OCI-LY7 (cell line): Measurements from ENCODE around the gene PLXDC2. TPM values are rescaled to one million over a fixed set of nuclear protein-coding genes. Genes with fewer than 3 reads are reported as not detected.

Experiments
- BruUV-seq: library from RNA; stranded (reverse); fragments of 400-500 nt; replicated peaks from 2 replicates; lab custom pipeline; 2021; lab: Mats Ljungman, UMichigan
- CTCF ChIA-PET: fragments of 300-600 bp; sonication (Branson Sonifier 250); formaldehyde crosslinking; loops from one replicate; lab custom pipeline; 2022; ENCODE audit warnings: antibody characterized with exemption; ENCODE audit not compliant: unreplicated experiment; lab: Charles Lee
- POLR2A ChIA-PET: fragments of 300-600 bp; sonication (Branson Sonifier 250); formaldehyde crosslinking; loops from one replicate; lab custom pipeline; 2022; ENCODE audit warnings: antibody characterized with exemption; lab: Charles Lee
- DNase-seq: peaks from one replicate; pipeline ENCODE4 v3.0.0-alpha.2; 2015; ENCODE audit warnings: low spot score
- H2AFZ ChIP-seq: fragments of 200-600 bp; sonication (generic), shearing (Covaris generic); 2 replicates; pipeline ENCODE4 v1.6.1; 2014; ENCODE audit warnings: mild to moderate bottlenecking, antibody characterized with exemption, low read length, moderate library complexity
- H3K27ac ChIP-seq: fragments of 200-600 bp; sonication (generic); 2 replicates; pipeline ENCODE4 v1.5.1; 2014; ENCODE audit warnings: mixed run types, low read depth, mild to moderate bottlenecking, moderate library complexity, low read length, inconsistent platforms; ENCODE audit not compliant: poor library complexity, severe bottlenecking
- H3K36me3 ChIP-seq: fragments of 200-600 bp; sonication (generic); 2 replicates; pipeline ENCODE4 v1.6.1; 2014; ENCODE audit warnings: mild to moderate bottlenecking, antibody characterized with exemption, low read length, moderate library complexity, mixed read lengths; ENCODE audit not compliant: insufficient read depth
- H3K4me1 ChIP-seq: fragments of 200-600 bp; sonication (generic); 2 replicates; pipeline ENCODE4 v1.5.1; 2014; ENCODE audit warnings: mild to moderate bottlenecking, low read length; ENCODE audit not compliant: insufficient read depth, poor library complexity, severe bottlenecking
- H3K4me2 ChIP-seq: fragments of 200-600 bp; sonication (generic); 2 replicates; pipeline ENCODE4 v1.6.1; 2014; ENCODE audit warnings: mild to moderate bottlenecking, low read length
- H3K4me3 ChIP-seq: fragments of 200-600 bp; sonication (generic); 2 replicates; pipeline ENCODE4 v1.5.1; 2014; ENCODE audit warnings: mild to moderate bottlenecking, low read depth, low read length; ENCODE audit not compliant: poor library complexity, severe bottlenecking
- H3K79me2 ChIP-seq: fragments of 200-600 bp; sonication (generic); 2 replicates; pipeline ENCODE4 v1.6.1; 2016; ENCODE audit warnings: low read depth, mild to moderate bottlenecking, low read length, moderate library complexity, mixed read lengths; ENCODE audit not compliant: insufficient read depth
- H3K9me2 ChIP-seq: fragments of 200-600 bp; sonication (generic); 2 replicates; pipeline ENCODE4 v1.6.1; 2016; ENCODE audit warnings: mild to moderate bottlenecking, low read length, mixed read lengths; ENCODE audit not compliant: insufficient read depth
- H3K9me3 ChIP-seq: fragments of 200-600 bp; sonication (generic); 2 replicates; pipeline ENCODE4 v1.6.1; 2014; ENCODE audit warnings: mild to moderate bottlenecking, mixed run types, low read length, mixed read lengths
- H4K20me1 ChIP-seq: fragments of 200-600 bp; sonication (generic); 2 replicates; pipeline ENCODE4 v1.6.1; 2014; ENCODE audit warnings: mild to moderate bottlenecking, antibody characterized with exemption, low read length, moderate library complexity, mixed read lengths; ENCODE audit not compliant: insufficient read depth
- EZH2phosphoT487 ChIP-seq: fragments of 200-600 bp; sonication (generic); IDR thresholded peaks from 2 replicates; pipeline ENCODE4 v1.6.1; 2018; ENCODE audit warnings: low read depth, borderline replicate concordance, mild to moderate bottlenecking, mixed run types, antibody characterized with exemption, low read length, moderate library complexity, mixed read lengths
- intact Hi-C: fragments of 100-400 bp; cut with micrococcal nuclease; formaldehyde crosslinking; loops from one replicate; pipeline ENCODE4 v1.10.0; 2022; ENCODE audit not compliant: unreplicated experiment
- total RNA-seq, 2 experiments: library from RNA; depleted of rRNA in 1 of 2; stranded (reverse); fragments of >200 nt in 1 of 2; shearing (Covaris generic) in 1 of 2; gene quantifications; 2 replicates each; pipeline ENCODE4 v1.2.3, GENCODE V29; 2014 to 2022
- TF ChIP-seq, protein P1 (sequence below): fragments of 200-600 bp; sonication (generic); conservative IDR thresholded peaks from 2 replicates; pipeline ENCODE4 v1.5.1; 2014; ENCODE audit warnings: mild to moderate bottlenecking, antibody characterized with exemption, low read length, moderate library complexity, mixed read lengths

PLXDC2 gene
- total RNA-seq, 2 experiments from 2014 or later = not detected

DNA sequence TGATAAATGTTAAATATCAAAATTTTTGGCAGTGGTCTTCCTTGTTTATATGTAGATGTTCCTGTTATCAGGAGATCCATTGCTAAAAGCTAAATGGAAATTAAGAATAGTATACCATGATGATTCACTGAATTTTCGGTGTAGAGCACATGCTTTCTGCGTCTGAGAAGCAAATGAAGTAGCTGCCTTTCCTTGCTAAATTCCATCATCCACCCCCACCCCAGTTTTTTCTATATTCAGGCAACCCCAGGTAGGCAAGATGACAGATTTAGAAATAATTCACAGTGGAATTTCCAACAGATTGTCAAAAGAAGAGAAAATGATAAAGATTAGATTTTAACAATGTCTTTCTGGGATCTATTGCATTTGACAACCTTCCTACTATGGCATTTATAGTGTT is 231.9 kb downstream of the PLXDC2 start:
- Histone ChIP-seq H3K4me1 (no peaks in the 10 kb centered on the region), H3K9me2 (no peaks in the 10 kb centered on the region), H3K79me2 (no peaks in the 10 kb centered on the region), H3K36me3 (no peaks in the 10 kb centered on the region), H2AFZ (no peak overlapping the region), H3K27ac (no peak overlapping the region), H3K9me3 (no peaks in the 10 kb centered on the region), H3K4me3 (no peak overlapping the region), H4K20me1 (no peaks in the 10 kb centered on the region), H3K4me2 (no peak overlapping the region)
- ChIA-PET POLR2A (interaction anchor here (0.5 kb wide), 1 partner anchor 767 kb away, joined by 6 read pairs; no protein-coding TSS in a partner anchor), CTCF (no interaction called here)
- no TSS peak for BruUV-seq
- no peak for DNase-seq
- intact Hi-C loops = no loop called here
- TF ChIP-seq, protein P1, sequence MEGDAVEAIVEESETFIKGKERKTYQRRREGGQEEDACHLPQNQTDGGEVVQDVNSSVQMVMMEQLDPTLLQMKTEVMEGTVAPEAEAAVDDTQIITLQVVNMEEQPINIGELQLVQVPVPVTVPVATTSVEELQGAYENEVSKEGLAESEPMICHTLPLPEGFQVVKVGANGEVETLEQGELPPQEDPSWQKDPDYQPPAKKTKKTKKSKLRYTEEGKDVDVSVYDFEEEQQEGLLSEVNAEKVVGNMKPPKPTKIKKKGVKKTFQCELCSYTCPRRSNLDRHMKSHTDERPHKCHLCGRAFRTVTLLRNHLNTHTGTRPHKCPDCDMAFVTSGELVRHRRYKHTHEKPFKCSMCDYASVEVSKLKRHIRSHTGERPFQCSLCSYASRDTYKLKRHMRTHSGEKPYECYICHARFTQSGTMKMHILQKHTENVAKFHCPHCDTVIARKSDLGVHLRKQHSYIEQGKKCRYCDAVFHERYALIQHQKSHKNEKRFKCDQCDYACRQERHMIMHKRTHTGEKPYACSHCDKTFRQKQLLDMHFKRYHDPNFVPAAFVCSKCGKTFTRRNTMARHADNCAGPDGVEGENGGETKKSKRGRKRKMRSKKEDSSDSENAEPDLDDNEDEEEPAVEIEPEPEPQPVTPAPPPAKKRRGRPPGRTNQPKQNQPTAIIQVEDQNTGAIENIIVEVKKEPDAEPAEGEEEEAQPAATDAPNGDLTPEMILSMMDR = no peak
- TF ChIP-seq EZH2phosphoT487 = no peak

DNA sequence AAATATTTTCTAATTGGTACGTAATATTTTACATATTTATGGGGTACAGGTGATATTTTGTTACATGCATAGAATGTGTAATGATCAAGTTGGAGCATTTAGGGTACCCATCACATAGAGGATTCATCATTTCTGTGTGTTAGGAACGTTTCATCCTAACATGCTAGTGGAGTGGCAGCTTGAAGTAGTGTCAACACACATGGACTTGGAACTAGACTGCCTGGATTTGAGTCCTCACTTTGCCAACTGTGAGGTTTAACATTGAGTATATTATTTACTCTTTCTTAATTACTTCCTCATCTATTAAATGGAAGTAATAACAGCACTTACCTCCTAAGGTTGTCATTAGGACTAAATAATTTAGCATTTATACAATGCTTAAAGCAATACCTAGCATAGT is 241.9 kb downstream of the PLXDC2 start:
- Histone ChIP-seq H3K4me3 (no peak overlapping the region), H3K36me3 (no peaks in the 10 kb centered on the region), H3K27ac (no peak overlapping the region), H3K79me2 (no peaks in the 10 kb centered on the region), H3K9me3 (no peaks in the 10 kb centered on the region), H3K4me1 (no peaks in the 10 kb centered on the region), H3K9me2 (no peaks in the 10 kb centered on the region), H2AFZ (no peak overlapping the region), H4K20me1 (no peaks in the 10 kb centered on the region), H3K4me2 (no peak overlapping the region)
- CTCF ChIA-PET = no interaction called here
- intact Hi-C loops = no loop called here
- no peak for TF ChIP-seq EZH2phosphoT487
- TF ChIP-seq, protein P1 = no peak
- no TSS peak for BruUV-seq
- DNase-seq = no peak
- POLR2A ChIA-PET = no interaction called here

DNA sequence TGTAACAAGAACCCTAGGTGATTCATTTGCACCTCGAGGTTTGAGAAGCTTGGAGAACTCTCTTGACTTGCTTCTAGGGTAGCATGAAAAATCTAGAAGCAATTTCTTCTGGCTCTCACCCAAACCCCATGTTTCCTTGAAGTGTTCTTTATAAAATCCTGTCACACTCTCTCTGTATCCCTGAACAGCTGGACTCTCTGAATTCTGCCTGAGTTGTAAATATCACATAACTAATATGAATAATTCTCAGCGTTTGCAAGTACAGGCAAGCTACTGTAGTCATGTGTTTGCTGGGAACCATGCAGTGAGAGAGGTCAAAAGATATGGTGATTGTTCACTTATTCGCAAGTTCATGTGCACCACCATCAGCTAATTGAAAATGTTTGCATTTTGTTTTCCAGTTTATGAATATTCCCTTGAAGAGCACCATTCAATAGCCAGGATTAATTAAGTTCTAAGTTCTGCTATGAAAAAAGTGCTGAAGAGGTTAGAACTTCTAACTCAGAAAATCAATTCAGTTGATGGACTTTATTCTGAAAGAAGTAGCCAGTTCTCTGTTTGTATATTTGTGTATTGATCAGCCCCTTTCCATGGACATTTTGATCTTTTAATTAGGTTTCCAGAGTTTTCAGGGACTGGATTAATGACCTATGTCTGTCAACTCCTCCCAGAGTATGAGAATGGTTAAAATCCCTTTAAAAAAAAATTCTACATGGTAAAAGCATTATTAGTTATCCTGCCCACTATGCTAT is 243.0 kb downstream of the PLXDC2 start:
- no peaks in the 10 kb centered on the region for H3K36me3 ChIP-seq
- ChIA-PET CTCF (no interaction called here), POLR2A (interaction anchor here (0.7 kb wide), 1 partner anchor 33 kb away, joined by 3 read pairs; no protein-coding TSS in a partner anchor)
- intact Hi-C loops = no loop called here
- H3K9me2 ChIP-seq = no peaks in the 10 kb centered on the region
- no peaks in the 10 kb centered on the region for H3K9me3 ChIP-seq
- H3K4me2 ChIP-seq = no peak overlapping the region
- no TSS peak for BruUV-seq
- H3K27ac ChIP-seq = no peak overlapping the region
- H2AFZ ChIP-seq = no peak overlapping the region
- DNase-seq = no peak
- no peak for TF ChIP-seq EZH2phosphoT487
- TF ChIP-seq, protein P1 = no peak
- H3K4me1 ChIP-seq = no peaks in the 10 kb centered on the region
- no peak overlapping the region for H3K4me3 ChIP-seq
- no peaks in the 10 kb centered on the region for H3K79me2 ChIP-seq
- H4K20me1 ChIP-seq = no peaks in the 10 kb centered on the region
